NCI-H2196 treated with DMSO at 0.1 percent for 48 hours (cell line): Measurements from ENCODE around the gene GPALPP1.
A peak's percentile ranks its signal among the peaks of the same experiment; 100 is the strongest.
"Not testable (repeated sequence)": the region's sequence is repeated elsewhere in the genome, so short reads cannot be mapped to it uniquely, and the experiment has no call there.

Experiments
- DNase-seq: peaks from one replicate; lab custom pipeline; 2025; ENCODE audit not compliant: unreplicated experiment; lab: John Stamatoyannopoulos, UW

Gene GPALPP1

GRCh38 chr13:44989071-44989889 lies at the start of gene GPALPP1, which contains the start of gene NUFIP1:
Gene GPALPP1 (plus strand): TSS chr13:44989538. CDS start chr13:44989655, 117 bp downstream.
Gene NUFIP1 (minus strand): TSS chr13:44989471. CDS start chr13:44989436, 35 bp downstream.
- peak; percentile 60 for DNase-seq

- not testable (repeated sequence) for DNase-seq
Measured at GRCh38 chr13:44943411-44943810, 45.9 kb upstream of the GPALPP1 start.

- no peak for DNase-seq
Measured at GRCh38 chr13:44951184-44951583, 38.2 kb upstream of the GPALPP1 start.

- no peak for DNase-seq
Measured at GRCh38 chr13:44952671-44953070, 36.7 kb upstream of the GPALPP1 start.

- DNase-seq = no peak
Measured at GRCh38 chr13:44954224-44954623, 35.1 kb upstream of the GPALPP1 start.

GRCh38 chr13:44955406-44955805 lies 33.9 kb upstream of the GPALPP1 start:
- no peak for DNase-seq

GRCh38 chr13:44961997-44962396 lies 27.3 kb upstream of the GPALPP1 start:
- DNase-seq = no peak

GRCh38 chr13:44967704-44968433 lies 21.5 kb upstream of the GPALPP1 start:
- DNase-seq = no peak

GRCh38 chr13:44968434-44968815 lies 20.9 kb upstream of the GPALPP1 start:
- DNase-seq = no peak

GRCh38 chr13:44969551-44970484 lies 19.5 kb upstream of the GPALPP1 start:
- peak; percentile 7 for DNase-seq

- no peak for DNase-seq
Measured at GRCh38 chr13:44971656-44972595, 17.4 kb upstream of the GPALPP1 start.

- no peak for DNase-seq
Measured at GRCh38 chr13:44972956-44973581, 16.3 kb upstream of the GPALPP1 start.

- DNase-seq = no peak
Measured at GRCh38 chr13:44974056-44974793, 15.1 kb upstream of the GPALPP1 start.

- DNase-seq = no peak
Measured at GRCh38 chr13:44976196-44976595, 13.1 kb upstream of the GPALPP1 start.

- DNase-seq = no peak
Measured at GRCh38 chr13:44976949-44977583, 12.3 kb upstream of the GPALPP1 start.

GRCh38 chr13:44978328-44978727 lies 11.0 kb upstream of the GPALPP1 start:
- DNase-seq = no peak

- no peak for DNase-seq
Measured at GRCh38 chr13:44989941-44990340, 603 bp downstream of the GPALPP1 start.

GRCh38 chr13:45003417-45003816 lies 14.1 kb downstream of the GPALPP1 start:
- DNase-seq = no peak
